ENCODE measurements around the gene CLK2.

DNA sequence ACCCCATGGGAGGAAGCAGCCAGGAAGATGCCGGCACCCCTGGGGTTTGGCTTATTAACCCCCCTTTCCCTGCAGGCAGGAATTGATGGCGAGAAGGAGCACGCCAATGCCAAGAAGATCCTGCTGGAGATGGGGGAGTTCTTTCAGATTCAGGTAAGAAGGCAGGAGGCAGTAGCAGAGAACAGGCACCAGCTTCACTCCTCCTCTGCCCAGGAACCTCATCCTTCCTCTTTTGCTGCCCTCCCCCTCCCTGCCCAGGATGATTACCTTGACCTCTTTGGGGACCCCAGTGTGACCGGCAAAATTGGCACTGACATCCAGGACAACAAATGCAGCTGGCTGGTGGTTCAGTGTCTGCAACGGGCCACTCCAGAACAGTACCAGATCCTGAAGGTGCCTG, 46.2 kb upstream of the CLK2 start:
- TF ChIP-seq POLR2A (IDR thresholded peaks at IDR 0.05; ENCODE audit: low read depth, low read length) (no peak), POLR2AphosphoS5 (IDR thresholded peaks at IDR 0.05; ENCODE audit: low read depth, low read length) (no peak), TAF1 (IDR thresholded peaks at IDR 0.05; ENCODE audit: low read depth, low read length) (no peak), SPI1 (IDR thresholded peaks at IDR 0.05; ENCODE audit: low read depth, low read length) (no peak)
